Muscle layer of duodenum (tissue), 2 donors: Measurements from ENCODE around the gene MCAT.

Source experiments
- H3K27ac ChIP-seq: one replicate; pipeline ENCODE4 v1.7.0; 2013; ENCODE audit warnings: mild to moderate bottlenecking, low read length
- H3K27me3 ChIP-seq: one replicate; pipeline ENCODE4 v1.7.0; 2013; ENCODE audit warnings: low read depth, mild to moderate bottlenecking, control low read depth, low read length
- H3K36me3 ChIP-seq, 2 donors: one replicate each; pipeline ENCODE4 v1.7.0; 2013; ENCODE audit warnings: low read length in 2 of 2, control low read depth in 1 of 2, mild to moderate bottlenecking in 1 of 2; ENCODE audit not compliant: insufficient read depth in 2 of 2, control insufficient read depth in 1 of 2
- H3K4me1 ChIP-seq, 2 donors: one replicate each; pipeline ENCODE4 v1.7.0; 2013; ENCODE audit warnings: low read length in 2 of 2, mild to moderate bottlenecking in 2 of 2, control low read depth in 1 of 2, moderate library complexity in 1 of 2; ENCODE audit not compliant: insufficient read depth in 2 of 2, control insufficient read depth in 1 of 2
- H3K4me3 ChIP-seq, 2 donors: one replicate each; pipeline ENCODE4 v1.7.0; 2013; ENCODE audit warnings: low read length in 2 of 2, low read depth in 1 of 2, mild to moderate bottlenecking in 1 of 2
- H3K9me3 ChIP-seq, 2 donors: one replicate each; pipeline ENCODE4 v1.7.0; 2013; ENCODE audit warnings: low read length in 2 of 2, control low read depth in 1 of 2, mild to moderate bottlenecking in 1 of 2; ENCODE audit not compliant: control insufficient read depth in 1 of 2
- donor health status: healthy.

Gene MCAT

GRCh38 chr22:43181321-43182076 is 38.3 kb upstream of the MCAT start:
- Histone ChIP-seq H3K4me1 (peaks cover 0 to 11% of the 10 kb centered on the region in 2 donors), H3K36me3 (peaks cover 5 to 30% of the 10 kb centered on the region in 2 donors), H3K27ac (no peak overlapping the region), H3K9me3 (no peaks in the 10 kb centered on the region), H3K4me3 (no peak overlapping the region), H3K27me3 (no peaks in the 10 kb centered on the region)

GRCh38 chr22:43180670-43181069 is 37.5 kb upstream of the MCAT start:
- Histone ChIP-seq H3K27ac (no peak overlapping the region), H3K4me3 (no peak overlapping the region), H3K4me1 (peaks cover 0 to 4% of the 10 kb centered on the region in 2 donors), H3K27me3 (no peaks in the 10 kb centered on the region), H3K9me3 (no peaks in the 10 kb centered on the region), H3K36me3 (peaks cover 5 to 35% of the 10 kb centered on the region in 2 donors)

- H3K9me3 ChIP-seq = no peaks in the 10 kb centered on the region
- H3K27ac ChIP-seq = no peak overlapping the region
- no peak overlapping the region for H3K4me3 ChIP-seq
- no peaks in the 10 kb centered on the region for H3K4me1 ChIP-seq
- H3K27me3 ChIP-seq = no peaks in the 10 kb centered on the region
- H3K36me3 ChIP-seq = peaks cover 5 to 41% of the 10 kb centered on the region in 2 donors
Measured at GRCh38 chr22:43179911-43180195, 36.7 kb upstream of the MCAT start.

DNA sequence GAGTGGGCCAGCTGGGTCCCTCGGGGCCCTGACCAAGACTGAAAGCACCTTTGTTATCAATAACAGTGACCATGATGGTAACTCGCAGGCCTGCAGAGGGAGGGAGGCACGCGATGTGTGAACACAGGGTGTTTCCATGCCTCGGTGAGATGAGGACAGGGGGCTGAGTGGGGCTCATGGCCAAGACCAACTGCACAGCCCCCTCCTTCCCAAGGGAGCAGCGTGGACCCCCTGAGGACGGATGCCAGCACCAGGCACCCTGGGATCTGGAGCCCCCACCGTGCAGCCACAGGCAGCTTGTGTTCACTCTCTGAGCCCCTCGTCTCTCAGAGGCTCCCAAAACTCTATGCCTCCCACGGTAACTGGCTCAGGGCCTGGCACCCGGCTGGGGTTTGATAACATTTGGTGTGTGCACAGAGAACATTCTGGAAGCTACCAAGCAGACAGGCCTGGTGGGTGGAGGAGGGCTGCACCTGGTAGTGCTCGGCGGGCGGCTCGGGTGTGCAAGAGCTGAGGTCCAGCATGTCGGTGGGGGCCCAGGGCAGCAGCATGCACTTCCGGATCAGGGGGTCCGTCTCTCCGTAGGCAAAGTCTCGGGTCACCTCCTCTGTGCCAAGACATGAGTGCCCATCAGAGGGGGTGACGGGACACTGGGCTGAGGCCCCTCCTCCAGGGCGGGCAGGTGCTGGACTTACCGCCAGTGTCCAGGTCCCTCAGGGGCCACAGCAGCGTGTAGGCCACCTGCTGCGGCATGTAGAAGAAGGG is 36.1 kb upstream of the MCAT start:
- H3K27me3 ChIP-seq = no peaks in the 10 kb centered on the region
- no peak overlapping the region for H3K4me3 ChIP-seq
- no peaks in the 10 kb centered on the region for H3K4me1 ChIP-seq
- H3K9me3 ChIP-seq = no peaks in the 10 kb centered on the region
- peaks cover 5 to 45% of the 10 kb centered on the region in 2 donors for H3K36me3 ChIP-seq
- H3K27ac ChIP-seq = no peak overlapping the region

DNA sequence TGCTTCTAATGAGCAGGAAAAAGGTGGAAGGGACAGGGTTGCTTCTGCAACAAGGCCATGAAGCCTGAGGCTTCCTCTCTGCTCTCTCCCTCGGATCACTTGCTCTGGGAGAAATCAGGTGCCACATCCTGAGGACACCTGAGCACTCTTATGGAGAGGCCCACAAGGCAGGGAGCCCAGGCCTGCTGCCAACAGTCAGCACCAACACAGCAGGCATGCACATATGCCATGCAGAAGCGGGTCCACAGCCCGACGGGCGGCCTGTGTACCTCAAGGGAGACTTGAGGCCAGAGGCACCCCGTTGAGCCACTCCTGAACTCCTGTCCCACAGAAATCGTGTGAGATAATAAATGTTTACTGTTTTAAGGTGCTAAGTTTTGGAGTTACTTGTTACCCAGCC is 34.3 kb upstream of the MCAT start:
- peaks cover 12 to 58% of the 10 kb centered on the region in 2 donors for H3K36me3 ChIP-seq
- H3K4me3 ChIP-seq = no peak overlapping the region
- H3K4me1 ChIP-seq = no peaks in the 10 kb centered on the region
- H3K27me3 ChIP-seq = no peaks in the 10 kb centered on the region
- H3K9me3 ChIP-seq = no peaks in the 10 kb centered on the region
- H3K27ac ChIP-seq = no peak overlapping the region

DNA sequence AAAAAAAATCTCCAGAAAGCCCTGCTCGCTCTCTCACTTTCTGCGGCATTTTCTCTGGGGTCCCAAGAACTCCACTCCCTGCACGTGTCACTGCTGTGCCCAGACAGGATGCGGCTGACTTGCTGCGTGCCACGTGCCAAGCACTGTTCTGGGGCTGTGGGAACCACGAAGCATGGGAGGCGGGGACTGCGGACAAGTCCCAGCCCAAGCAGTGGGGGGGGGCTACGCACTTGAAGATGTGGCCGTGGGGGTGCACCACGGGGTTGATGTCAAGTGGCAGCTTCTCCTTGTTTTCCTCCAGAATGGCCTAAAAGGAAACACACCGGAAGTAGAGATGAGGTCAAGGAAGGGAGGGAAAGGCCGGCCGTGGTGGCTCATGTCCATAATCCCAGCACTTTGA is 32.9 kb upstream of the MCAT start:
- Histone ChIP-seq H3K4me3 (no peak overlapping the region), H3K9me3 (no peaks in the 10 kb centered on the region), H3K4me1 (no peaks in the 10 kb centered on the region), H3K27me3 (no peaks in the 10 kb centered on the region), H3K36me3 (peaks cover 12 to 71% of the 10 kb centered on the region in 2 donors), H3K27ac (no peak overlapping the region)

GRCh38 chr22:43174941-43175531 is 31.8 kb upstream of the MCAT start:
- no peaks in the 10 kb centered on the region for H3K27me3 ChIP-seq
- H3K4me3 ChIP-seq = no peak overlapping the region
- H3K27ac ChIP-seq = no peak overlapping the region
- H3K36me3 ChIP-seq = peaks cover 15 to 78% of the 10 kb centered on the region in 2 donors
- H3K4me1 ChIP-seq = no peaks in the 10 kb centered on the region
- no peaks in the 10 kb centered on the region for H3K9me3 ChIP-seq

DNA sequence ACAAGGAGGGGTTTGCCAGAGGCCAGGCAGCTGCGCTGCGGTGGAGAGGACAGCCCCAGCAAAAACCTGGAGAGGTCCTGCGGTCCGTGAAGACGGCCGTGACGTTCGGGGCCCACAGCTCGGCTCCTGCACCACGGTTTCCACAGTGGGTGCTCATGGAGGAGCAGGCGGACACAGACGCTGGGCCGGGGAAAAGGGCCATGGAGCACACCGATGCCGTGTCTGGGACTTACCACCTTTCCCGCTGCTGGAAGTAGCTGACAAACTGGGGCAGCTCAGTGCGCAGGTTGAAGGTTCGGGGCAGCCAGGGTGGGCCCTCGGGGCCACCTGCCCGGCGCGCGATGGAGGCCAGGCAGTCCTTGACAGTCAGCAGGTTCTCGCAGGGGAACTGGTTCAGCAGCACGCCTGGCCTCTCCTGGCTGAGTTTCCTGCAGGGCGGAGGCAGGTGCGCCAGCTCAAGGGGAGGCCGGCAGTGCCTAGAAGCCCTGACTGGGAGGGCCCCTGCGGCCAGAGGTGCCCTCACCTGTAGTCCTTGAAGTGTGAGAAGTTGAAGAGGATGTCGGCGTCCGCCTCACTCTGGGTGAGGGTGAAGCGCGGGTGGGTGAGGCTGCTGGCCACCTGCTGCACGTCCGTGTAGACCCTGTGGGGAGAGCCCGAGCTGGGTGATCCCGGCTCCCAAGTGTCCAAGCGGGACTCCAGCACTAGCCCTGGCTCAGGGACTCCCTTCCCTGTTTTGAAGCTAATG is 30.9 kb upstream of the MCAT start:
- Histone ChIP-seq H3K4me1 (no peaks in the 10 kb centered on the region), H3K4me3 (no peak overlapping the region), H3K27ac (no peak overlapping the region), H3K27me3 (no peaks in the 10 kb centered on the region), H3K36me3 (peaks cover 15 to 73% of the 10 kb centered on the region in 2 donors), H3K9me3 (no peaks in the 10 kb centered on the region)

GRCh38 chr22:43173566-43173965 is 30.4 kb upstream of the MCAT start:
- Histone ChIP-seq H3K4me3 (no peak overlapping the region), H3K36me3 (peaks cover 10 to 72% of the 10 kb centered on the region in 2 donors), H3K4me1 (no peaks in the 10 kb centered on the region), H3K27ac (no peak overlapping the region), H3K9me3 (no peaks in the 10 kb centered on the region), H3K27me3 (no peaks in the 10 kb centered on the region)

- Histone ChIP-seq H3K27me3 (no peaks in the 10 kb centered on the region), H3K36me3 (peaks cover 14 to 82% of the 10 kb centered on the region in 2 donors), H3K27ac (no peak overlapping the region), H3K4me3 (no peak overlapping the region), H3K4me1 (no peaks in the 10 kb centered on the region), H3K9me3 (no peaks in the 10 kb centered on the region)
Measured at GRCh38 chr22:43172191-43172590, 29.0 kb upstream of the MCAT start.

- H3K27ac ChIP-seq = no peak overlapping the region
- H3K4me3 ChIP-seq = no peak overlapping the region
- H3K36me3 ChIP-seq = peaks cover 14 to 83% of the 10 kb centered on the region in 2 donors
- no peaks in the 10 kb centered on the region for H3K9me3 ChIP-seq
- H3K27me3 ChIP-seq = no peaks in the 10 kb centered on the region
- no peaks in the 10 kb centered on the region for H3K4me1 ChIP-seq
Measured at GRCh38 chr22:43171607-43172006, 28.4 kb upstream of the MCAT start.
